ENCODE measurements around the gene R3HCC1L. TPM values are rescaled to one million over a fixed set of nuclear protein-coding genes. Genes with fewer than 3 reads are reported as not detected.

R3HCC1L gene
- total RNA-seq, 1 experiment from 2014 or later: 10.7 TPM

GRCh38 chr10:98231417-98231816 lies 97.0 kb downstream of the R3HCC1L start:
- BruUV-seq (replicated peaks): no TSS peak
- CTCF ChIA-PET: interaction anchor here (0.5 kb wide), 1 partner anchor 485 kb away, joined by 3 read pairs; no protein-coding TSS in a partner anchor

GRCh38 chr10:98235846-98236245 lies 101.4 kb downstream of the R3HCC1L start:
- Mint-ChIP-seq H3K36me3 (ENCODE audit: insufficient read depth, unreplicated experiment) (peaks cover 53% of the 10 kb centered on the region), H3K27ac (ENCODE audit: low read depth, unreplicated experiment) (no peak overlapping the region), H3K4me3 (ENCODE audit: unreplicated experiment) (no peak overlapping the region), H3K9me3 (ENCODE audit: unreplicated experiment) (no peaks in the 10 kb centered on the region), H3K27me3 (ENCODE audit: insufficient read depth, unreplicated experiment) (no peaks in the 10 kb centered on the region), H3K4me1 (ENCODE audit: insufficient read depth, unreplicated experiment) (peaks cover 6% of the 10 kb centered on the region)
- intact Hi-C loops (cut with micrococcal nuclease): no loop called here
- CTCF ChIA-PET: interaction anchor here (0.7 to 1.6 kb wide), 4 partner anchors 24 to 69 kb away, joined by 3 to 4 read pairs (median 4); no protein-coding TSS in a partner anchor
- TF ChIP-seq CTCF (IDR thresholded peaks at IDR 0.05; ENCODE audit: unreplicated experiment): no peak
- POLR2A ChIA-PET: interaction anchor here (0.9 kb wide), 1 partner anchor 74 kb away, joined by 3 read pairs; no protein-coding TSS in a partner anchor
- no peak for DNase-seq (ENCODE audit: unreplicated experiment)
- no TSS peak for BruUV-seq (replicated peaks)

More at GRCh38 chr10:98231417-98231816, 97.0 kb downstream of the R3HCC1L start:
- intact Hi-C loops (cut with micrococcal nuclease): no loop called here
- DNase-seq (ENCODE audit: unreplicated experiment): no peak
- POLR2A ChIA-PET: no interaction called here
- Mint-ChIP-seq H3K27ac (ENCODE audit: low read depth, unreplicated experiment) (no peak overlapping the region), H3K9me3 (ENCODE audit: unreplicated experiment) (no peaks in the 10 kb centered on the region), H3K4me3 (ENCODE audit: unreplicated experiment) (no peak overlapping the region), H3K4me1 (ENCODE audit: insufficient read depth, unreplicated experiment) (peaks cover 11% of the 10 kb centered on the region), H3K27me3 (ENCODE audit: insufficient read depth, unreplicated experiment) (no peaks in the 10 kb centered on the region), H3K36me3 (ENCODE audit: insufficient read depth, unreplicated experiment) (peaks cover 30% of the 10 kb centered on the region)
- no peak for TF ChIP-seq CTCF (IDR thresholded peaks at IDR 0.05; ENCODE audit: unreplicated experiment)

GRCh38 chr10:98236862-98237261 lies 102.4 kb downstream of the R3HCC1L start:
- no TSS peak for BruUV-seq (replicated peaks)
- H3K4me3 Mint-ChIP-seq (ENCODE audit: unreplicated experiment): no peak overlapping the region
- CTCF ChIA-PET: no interaction called here
- TF ChIP-seq CTCF (IDR thresholded peaks at IDR 0.05; ENCODE audit: unreplicated experiment): no peak
- H3K9me3 Mint-ChIP-seq (ENCODE audit: unreplicated experiment): no peaks in the 10 kb centered on the region
- H3K27me3 Mint-ChIP-seq (ENCODE audit: insufficient read depth, unreplicated experiment): no peaks in the 10 kb centered on the region
- POLR2A ChIA-PET: interaction anchor here (0.6 kb wide), 1 partner anchor 13 kb away, joined by 3 read pairs; no protein-coding TSS in a partner anchor
- H3K27ac Mint-ChIP-seq (ENCODE audit: low read depth, unreplicated experiment): no peak overlapping the region
- H3K4me1 Mint-ChIP-seq (ENCODE audit: insufficient read depth, unreplicated experiment): peaks cover 6% of the 10 kb centered on the region
- peaks cover 51% of the 10 kb centered on the region for H3K36me3 Mint-ChIP-seq (ENCODE audit: insufficient read depth, unreplicated experiment)
- intact Hi-C loops (cut with micrococcal nuclease): no loop called here
- DNase-seq (ENCODE audit: unreplicated experiment): no peak

- no TSS peak for BruUV-seq (replicated peaks)
- ChIA-PET CTCF (interaction anchor here (0.6 to 1.0 kb wide), 3 partner anchors 58 to 101 kb away, joined by 3 to 6 read pairs (median 3); no protein-coding TSS in a partner anchor), POLR2A (interaction anchor here (0.7 kb wide), 1 partner anchor 29 kb away, joined by 3 read pairs; no protein-coding TSS in a partner anchor)
- Mint-ChIP-seq H3K4me3 (ENCODE audit: unreplicated experiment) (no peak overlapping the region), H3K27ac (ENCODE audit: low read depth, unreplicated experiment) (no peak overlapping the region), H3K36me3 (ENCODE audit: insufficient read depth, unreplicated experiment) (peaks cover 50% of the 10 kb centered on the region), H3K4me1 (ENCODE audit: insufficient read depth, unreplicated experiment) (peaks cover 6% of the 10 kb centered on the region), H3K9me3 (ENCODE audit: unreplicated experiment) (no peaks in the 10 kb centered on the region), H3K27me3 (ENCODE audit: insufficient read depth, unreplicated experiment) (no peaks in the 10 kb centered on the region)
- TF ChIP-seq CTCF (IDR thresholded peaks at IDR 0.05; ENCODE audit: unreplicated experiment): no peak
- intact Hi-C loops (cut with micrococcal nuclease): no loop called here
- no peak for DNase-seq (ENCODE audit: unreplicated experiment)
Observed at GRCh38 chr10:98238391-98238790, 103.9 kb downstream of the R3HCC1L start.

Data from MCF 10A (cell line).